Measurements from ENCODE around the gene HIVEP1. TPM values are rescaled to one million over a fixed set of nuclear protein-coding genes. Genes with fewer than 3 reads are reported as not detected.

HIVEP1 gene
- total and polyA plus RNA-seq, 2 of the 8 experiments (the other 6 are each of a cell fraction or from before 2014, with no cell fraction given), result 22.6 to 23.1 TPM

DNA sequence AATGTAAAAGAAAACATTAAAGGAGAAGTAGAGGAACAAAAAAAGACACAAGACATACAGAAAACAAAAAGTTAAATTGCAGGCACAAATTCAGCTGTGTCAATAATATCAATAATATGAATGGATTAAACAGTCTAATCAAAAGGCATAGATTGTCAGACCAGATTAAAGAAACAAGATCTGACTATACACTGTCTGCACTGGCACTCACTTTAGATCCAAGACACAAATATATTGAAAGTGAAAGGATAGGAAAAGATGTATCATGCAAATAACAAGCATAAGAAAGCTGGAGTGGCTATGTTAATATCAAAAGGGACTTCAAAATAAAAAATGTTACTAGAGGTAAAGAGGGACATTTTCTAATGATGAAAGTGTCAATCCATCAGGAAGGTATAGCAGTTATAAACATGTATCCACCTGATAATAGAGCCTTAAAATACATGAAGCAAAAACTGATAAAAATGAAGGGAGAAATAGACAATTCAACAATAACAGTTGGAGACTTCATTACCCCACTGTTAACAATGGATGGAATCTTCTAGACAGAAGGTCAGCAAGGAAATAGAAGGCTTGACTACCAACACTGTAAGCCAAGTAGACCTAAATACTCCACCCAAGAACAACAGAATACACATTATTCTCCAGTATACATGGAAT, 89.7 kb downstream of the HIVEP1 start:
- Histone ChIP-seq H3K27me3 (replicated peaks in 1 of 4; ENCODE audit: control insufficient read depth in 3 of 4, extremely low read depth in 1 of 4, insufficient read depth in 3 of 4, low read length in 3 of 4) (peaks cover 0 to 1% (median 0%) of the 10 kb centered on the region in 4 experiments; a peak in 1 of 7 replicates), H3K36me3 (ENCODE audit: control insufficient read depth in 2 of 4, insufficient read depth in 4 of 4, low read length in 3 of 4) (no peaks in the 10 kb centered on the region), H3K4me2 (ENCODE audit: insufficient read depth in 1 of 2, low read depth in 2 of 2, low read length in 2 of 2) (no peak overlapping the region), H4K8ac (ENCODE audit: extremely low read depth, insufficient read depth, low read length) (no peak overlapping the region), H3K23me2 (ENCODE audit: low read depth, low read length) (no peaks in the 10 kb centered on the region), H2BK15ac (ENCODE audit: low read length) (no peak overlapping the region), H3K23ac (ENCODE audit: insufficient read length) (no peak overlapping the region), H2AFZ (ENCODE audit: low read length) (no peak overlapping the region), H2AK5ac (ENCODE audit: low read depth, low read length) (no peak overlapping the region), H4K20me1 (replicated peaks in 1 of 2; ENCODE audit: control insufficient read depth in 1 of 2, insufficient read depth in 2 of 2, low read length in 2 of 2) (no peaks in the 10 kb centered on the region), H3K27ac (ENCODE audit: low read depth, low read length) (no peak overlapping the region), H2BK12ac (ENCODE audit: low read depth, low read length) (no peak overlapping the region), H3K79me2 (ENCODE audit: control insufficient read depth in 1 of 2, insufficient read depth in 2 of 2, low read length in 2 of 2) (peaks cover 0 to 7% of the 10 kb centered on the region in 2 experiments; a peak in 2 of 4 replicates), H4K91ac (replicated peaks; ENCODE audit: insufficient read length, low read length) (no peak overlapping the region), H3K14ac (ENCODE audit: insufficient read length) (no peak overlapping the region), H3K9me3 (ENCODE audit: insufficient read depth in 2 of 2, low read depth in 1 of 2, low read length in 1 of 2) (no peaks in the 10 kb centered on the region), H3K56ac (replicated peaks; ENCODE audit: insufficient read length, low read depth, low read length) (no peak overlapping the region), H3K4me1 (replicated peaks in 1 of 4; ENCODE audit: control insufficient read depth in 3 of 4, insufficient read depth in 4 of 4, low read length in 3 of 4) (no peaks in the 10 kb centered on the region), H3K18ac (ENCODE audit: extremely low read depth, low read length) (no peak overlapping the region), H4K5ac (ENCODE audit: insufficient read length, low read depth, low read length) (no peak overlapping the region), H2BK5ac (ENCODE audit: low read depth, low read length) (no peak overlapping the region), H2BK120ac (replicated peaks; ENCODE audit: low read depth, low read length) (no peak overlapping the region), H3K4me3 (ENCODE audit: extremely low read depth in 1 of 4, insufficient read depth in 2 of 4, low read depth in 3 of 4, low read length in 4 of 4) (no peak overlapping the region), H3K4ac (replicated peaks; ENCODE audit: insufficient read length, low read depth, low read length) (no peak overlapping the region), H3K9ac (replicated peaks in 1 of 4; ENCODE audit: extremely low read depth in 1 of 4, low read depth in 3 of 4, low read length in 3 of 4) (no peak overlapping the region), H2BK20ac (ENCODE audit: low read length) (no peak overlapping the region), H3K79me1 (ENCODE audit: low read depth, low read length) (no peaks in the 10 kb centered on the region)
- DNase-seq (ENCODE audit: low read depth in 1 of 2, low spot score in 2 of 2) (no peak), FAIRE-seq (no peak)
- POLR2A ChIA-PET (ENCODE audit: partially characterized antibody), result no interaction called here
- TF ChIP-seq BRCA1 (IDR thresholded peaks at IDR 0.05; ENCODE audit: low read depth, low read length), result no peak
- TF ChIP-seq HDAC2 (IDR thresholded peaks at IDR 0.05; ENCODE audit: borderline replicate concordance in 1 of 2, low read depth in 2 of 2, low read length in 2 of 2), result no peak
- TF ChIP-seq FOSL1 (IDR thresholded peaks at IDR 0.05; ENCODE audit: insufficient read depth, low read depth, low read length), result no peak
- TF ChIP-seq NANOG (IDR thresholded peaks at IDR 0.05; ENCODE audit: insufficient read depth, low read depth, low read length, poor library complexity, severe bottlenecking), result no peak
- TF ChIP-seq BACH1 (IDR thresholded peaks at IDR 0.05; ENCODE audit: low read length), result no peak
- TF ChIP-seq, protein P1, sequence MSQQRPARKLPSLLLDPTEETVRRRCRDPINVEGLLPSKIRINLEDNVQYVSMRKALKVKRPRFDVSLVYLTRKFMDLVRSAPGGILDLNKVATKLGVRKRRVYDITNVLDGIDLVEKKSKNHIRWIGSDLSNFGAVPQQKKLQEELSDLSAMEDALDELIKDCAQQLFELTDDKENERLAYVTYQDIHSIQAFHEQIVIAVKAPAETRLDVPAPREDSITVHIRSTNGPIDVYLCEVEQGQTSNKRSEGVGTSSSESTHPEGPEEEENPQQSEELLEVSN (IDR thresholded peaks at IDR 0.05), result no peak
- TF ChIP-seq TCF12 (IDR thresholded peaks at IDR 0.05; ENCODE audit: low read depth, low read length), result no peak
- no peak for TF ChIP-seq ASH2L (IDR thresholded peaks at IDR 0.05; ENCODE audit: low read length)
- no peak for TF ChIP-seq RAD21 (IDR thresholded peaks at IDR 0.05 in 1 of 2, conservative IDR thresholded peaks at IDR 0.05 in 1 of 2; ENCODE audit: low read depth in 2 of 2, low read length in 2 of 2)
- no peak for TF ChIP-seq POLR2AphosphoS5 (IDR thresholded peaks at IDR 0.05; ENCODE audit: low read depth, low read length)
- TF ChIP-seq SIX5 (IDR thresholded peaks at IDR 0.05; ENCODE audit: low read depth, low read length), result no peak
- CTCF ChIA-PET (ENCODE audit: partially characterized antibody), result interaction anchor here (1.0 kb wide), 1 partner anchor 506 kb away, joined by 3 read pairs; no protein-coding TSS in a partner anchor
